PC-9 (cell line): ENCODE measurements around the gene TMEM109. TPM values are rescaled to one million over a fixed set of nuclear protein-coding genes. Genes with fewer than 3 reads are reported as not detected.
"Not testable (repeated sequence)": the region's sequence is repeated elsewhere in the genome, so short reads cannot be mapped to it uniquely, and the experiment has no call there.

ENCODE experiments used
- BruUV-seq: library from RNA; stranded (reverse); fragments of 400-500 nt; replicated peaks from 2 replicates; lab custom pipeline; 2021; lab: Mats Ljungman, UMichigan
- CTCF ChIA-PET: fragments of 300-600 bp; sonication (Branson Sonifier 250); formaldehyde crosslinking; loops from one replicate; lab custom pipeline; 2022; ENCODE audit warnings: antibody characterized with exemption; lab: Charles Lee
- POLR2A ChIA-PET: fragments of 300-600 bp; sonication (Branson Sonifier 250); formaldehyde crosslinking; loops from one replicate; lab custom pipeline; 2022; ENCODE audit warnings: antibody characterized with exemption; ENCODE audit not compliant: unreplicated experiment; lab: Charles Lee
- DNase-seq, 2 experiments: peaks; one replicate each; pipeline versions ENCODE4 v3.0.0 to v3.0.0-alpha.2; 2015 to 2022; ENCODE audit warnings: mixed read lengths in 1 of 2
- H2AFZ ChIP-seq: fragments of 200-600 bp; sonication (generic); 2 replicates; pipeline ENCODE4 v1.8.1; 2017; ENCODE audit warnings: antibody characterized with exemption
- H3F3A ChIP-seq: fragments of 200-600 bp; sonication (generic); 2 replicates; pipeline ENCODE4 v1.8.1; 2017; ENCODE audit warnings: antibody characterized with exemption, mild to moderate bottlenecking, low read depth; ENCODE audit not compliant: insufficient read depth
- H3K27ac ChIP-seq: fragments of 200-600 bp; sonication (generic); 2 replicates; pipeline ENCODE4 v1.6.1; 2016; ENCODE audit warnings: mixed run types
- H3K27me3 ChIP-seq: fragments of 200-600 bp; sonication (generic); 2 replicates; pipeline ENCODE4 v1.6.1; 2016; ENCODE audit warnings: low read depth, mixed run types; ENCODE audit not compliant: insufficient read depth
- H3K36me3 ChIP-seq: fragments of 200-600 bp; sonication (generic); 2 replicates; pipeline ENCODE4 v1.6.1; 2016; ENCODE audit warnings: low read depth, mixed run types
- H3K4me1 ChIP-seq: fragments of 200-600 bp; sonication (generic); replicated peaks from 2 replicates; pipeline ENCODE4 v1.6.1; 2016; ENCODE audit warnings: mixed run types; ENCODE audit not compliant: insufficient read depth
- H3K4me2 ChIP-seq: fragments of 200-600 bp; sonication (generic); 2 replicates; pipeline ENCODE4 v1.6.1; 2017; ENCODE audit warnings: mixed run types
- H3K4me3 ChIP-seq: fragments of 200-600 bp; sonication (generic); 2 replicates; pipeline ENCODE4 v1.6.1; 2016; ENCODE audit warnings: mixed run types
- H3K79me2 ChIP-seq: fragments of 200-600 bp; sonication (generic); 2 replicates; pipeline ENCODE4 v1.6.1; 2017; ENCODE audit warnings: low read depth, mixed run types
- H3K9me2 ChIP-seq: fragments of 200-600 bp; sonication (generic); 2 replicates; pipeline ENCODE4 v1.8.1; 2017; ENCODE audit warnings: mild to moderate bottlenecking; ENCODE audit not compliant: insufficient read depth
- H3K9me3 ChIP-seq: fragments of 200-600 bp; sonication (generic); 2 replicates; pipeline ENCODE4 v1.8.1; 2016; ENCODE audit warnings: low read depth; ENCODE audit not compliant: insufficient read depth
- H4K20me1 ChIP-seq: fragments of 200-600 bp; sonication (generic); 2 replicates; pipeline ENCODE4 v1.8.1; 2017; ENCODE audit not compliant: insufficient read depth
- EZH2 ChIP-seq: fragments of 200-600 bp; sonication (generic); IDR thresholded peaks from 2 replicates; pipeline ENCODE4 v1.8.0; 2017; ENCODE audit warnings: antibody characterized with exemption, low read depth
- intact Hi-C: fragments of 100-400 bp; cut with micrococcal nuclease; formaldehyde crosslinking; loops from one replicate; pipeline ENCODE4 v1.10.0; 2022; ENCODE audit not compliant: unreplicated experiment
- total RNA-seq: library from RNA; stranded (reverse); gene quantifications from 2 replicates; pipeline ENCODE4 v1.2.3, GENCODE V29; 2021
- TF ChIP-seq, protein P1 (sequence below): fragments of 200-600 bp; sonication (generic); conservative IDR thresholded peaks from 2 replicates; pipeline ENCODE4 v1.6.1; 2017; ENCODE audit warnings: mixed run types, antibody characterized with exemption, mild to moderate bottlenecking, moderate library complexity

TMEM109 gene
- total RNA-seq, 1 experiment from 2014 or later: 105 TPM

DNA sequence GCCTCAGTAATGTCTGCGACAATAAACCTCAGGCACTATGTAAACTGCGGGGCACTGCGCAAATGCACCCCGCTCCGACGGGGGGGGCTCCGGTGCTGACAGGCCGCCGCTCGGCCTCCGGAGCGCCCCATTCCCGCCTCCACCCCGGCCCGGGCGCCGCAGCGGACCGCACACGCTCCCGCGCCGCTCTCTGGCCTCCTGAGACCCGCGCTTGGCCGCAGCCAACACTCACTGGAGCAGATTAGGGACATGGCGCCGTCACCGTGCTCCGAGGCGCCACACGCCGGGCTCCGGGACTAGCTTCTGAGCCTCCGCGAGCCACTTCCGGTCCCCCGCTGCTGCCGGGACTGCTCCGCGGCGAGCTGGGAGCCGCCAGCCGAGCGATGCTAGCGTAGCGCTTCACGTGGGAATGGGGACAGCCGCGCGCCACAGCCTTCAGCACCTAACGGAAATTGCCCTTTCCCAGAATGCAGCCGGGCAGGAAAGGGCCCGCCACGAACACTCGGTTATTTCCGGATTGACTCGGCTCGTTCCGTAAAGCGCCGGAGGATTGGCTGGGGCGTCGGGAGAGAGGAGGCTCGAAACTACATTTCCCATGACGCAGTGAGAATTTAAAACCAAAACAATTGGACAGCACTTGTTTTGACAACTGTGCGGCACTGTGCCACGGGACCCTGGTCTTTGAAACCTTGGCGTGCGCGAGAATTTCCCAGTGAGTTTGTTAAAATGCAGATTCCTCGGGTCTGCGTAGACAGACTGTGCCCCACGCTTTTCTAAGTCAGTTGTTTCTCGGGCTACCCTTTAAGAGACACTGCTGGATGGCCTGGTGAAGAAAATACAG, 7.6 kb upstream of the TMEM109 start, which contains the start of gene PRPF19:
Gene PRPF19 (minus strand): TSS at position 454 of the 841 bp plus-strand sequence. CDS start 203 bp downstream, at position 251.
- TF ChIP-seq, protein P1, sequence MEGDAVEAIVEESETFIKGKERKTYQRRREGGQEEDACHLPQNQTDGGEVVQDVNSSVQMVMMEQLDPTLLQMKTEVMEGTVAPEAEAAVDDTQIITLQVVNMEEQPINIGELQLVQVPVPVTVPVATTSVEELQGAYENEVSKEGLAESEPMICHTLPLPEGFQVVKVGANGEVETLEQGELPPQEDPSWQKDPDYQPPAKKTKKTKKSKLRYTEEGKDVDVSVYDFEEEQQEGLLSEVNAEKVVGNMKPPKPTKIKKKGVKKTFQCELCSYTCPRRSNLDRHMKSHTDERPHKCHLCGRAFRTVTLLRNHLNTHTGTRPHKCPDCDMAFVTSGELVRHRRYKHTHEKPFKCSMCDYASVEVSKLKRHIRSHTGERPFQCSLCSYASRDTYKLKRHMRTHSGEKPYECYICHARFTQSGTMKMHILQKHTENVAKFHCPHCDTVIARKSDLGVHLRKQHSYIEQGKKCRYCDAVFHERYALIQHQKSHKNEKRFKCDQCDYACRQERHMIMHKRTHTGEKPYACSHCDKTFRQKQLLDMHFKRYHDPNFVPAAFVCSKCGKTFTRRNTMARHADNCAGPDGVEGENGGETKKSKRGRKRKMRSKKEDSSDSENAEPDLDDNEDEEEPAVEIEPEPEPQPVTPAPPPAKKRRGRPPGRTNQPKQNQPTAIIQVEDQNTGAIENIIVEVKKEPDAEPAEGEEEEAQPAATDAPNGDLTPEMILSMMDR: no peak
- no peak for TF ChIP-seq EZH2
- Histone ChIP-seq H3K4me2 (peak within 1 kb of the TSS; percentile 97), H2AFZ (peak within 1 kb of the TSS; percentile 89), H3K27ac (peak within 1 kb of the TSS; percentile 81), H3K36me3 (peaks cover 12% of the 10 kb centered on the region), H4K20me1 (peaks cover 33% of the 10 kb centered on the region), H3K9me3 (no peaks in the 10 kb centered on the region), H3K27me3 (peaks cover 27% of the 10 kb centered on the region; the same call in 1 of the 2 replicates), H3F3A (peaks cover 26% of the 10 kb centered on the region), H3K4me1 (peaks cover 23% of the 10 kb centered on the region), H3K4me3 (peak within 1 kb of the TSS; percentile 90), H3K9me2 (no peaks in the 10 kb centered on the region), H3K79me2 (peaks cover 44% of the 10 kb centered on the region)
- BruUV-seq: no TSS peak
- intact Hi-C loops: loop anchor here (1.0 to 5.0 kb wide), 3 partner anchors 65 to 280 kb away; no protein-coding TSS in a partner anchor
- POLR2A ChIA-PET: interaction anchor here (0.5 to 0.8 kb wide), 3 partner anchors 42 to 255 kb away, joined by 3 to 4 read pairs (median 4); partner anchors contain the start of gene VPS37C
- peak; percentile 94 to 99 for DNase-seq
- CTCF ChIA-PET: interaction anchor here (0.6 to 1.5 kb wide), 2 partner anchors 9 to 1799 kb away, joined by 3 to 4 read pairs; partner anchors contain the start of gene FAM111B

DNA sequence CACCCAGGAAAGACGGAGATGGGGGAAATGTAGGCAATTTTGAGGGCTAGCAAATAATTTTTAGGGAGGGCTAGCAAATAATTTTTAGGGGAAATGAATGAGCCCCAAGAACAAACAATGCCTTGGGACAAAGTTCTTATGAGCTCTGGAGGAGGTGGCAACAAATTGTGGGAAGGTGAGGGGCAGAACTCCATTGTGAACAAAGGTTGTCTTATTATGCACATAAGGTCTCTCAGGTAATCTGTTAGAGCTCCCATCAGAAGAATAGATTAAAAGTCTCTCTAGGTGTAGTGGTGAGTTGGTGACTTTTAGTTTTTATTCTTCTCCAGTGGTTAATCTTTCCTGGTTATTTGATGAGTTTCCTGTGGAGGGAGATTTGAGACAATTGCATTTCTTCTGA, 5.2 kb upstream of the TMEM109 start:
- H2AFZ ChIP-seq: no peak overlapping the region
- peaks cover 29% of the 10 kb centered on the region for H3K4me1 ChIP-seq
- TF ChIP-seq, protein P1: no peak
- no peak for TF ChIP-seq EZH2
- H3K27me3 ChIP-seq: peaks cover 27% of the 10 kb centered on the region; the same call in 1 of the 2 replicates
- H3K4me2 ChIP-seq: no peak overlapping the region
- no peak for DNase-seq
- H3K9me2 ChIP-seq: no peaks in the 10 kb centered on the region
- POLR2A ChIA-PET: interaction anchor here (0.7 kb wide), 2 partner anchors 38 to 144 kb away, joined by 6 to 7 read pairs; no protein-coding TSS in a partner anchor
- no peak overlapping the region for H3K27ac ChIP-seq
- no peak overlapping the region for H3K4me3 ChIP-seq
- CTCF ChIA-PET: no interaction called here
- intact Hi-C loops: loop anchor here (5.0 kb wide), 1 partner anchor 243 kb away; no protein-coding TSS in a partner anchor
- no peaks in the 10 kb centered on the region for H3K9me3 ChIP-seq
- BruUV-seq: no TSS peak
- H3K36me3 ChIP-seq: no peaks in the 10 kb centered on the region; the same call in 1 of the 2 replicates
- peaks cover 16% of the 10 kb centered on the region for H4K20me1 ChIP-seq
- H3F3A ChIP-seq: peaks cover 15% of the 10 kb centered on the region
- peaks cover 25% of the 10 kb centered on the region for H3K79me2 ChIP-seq

DNA sequence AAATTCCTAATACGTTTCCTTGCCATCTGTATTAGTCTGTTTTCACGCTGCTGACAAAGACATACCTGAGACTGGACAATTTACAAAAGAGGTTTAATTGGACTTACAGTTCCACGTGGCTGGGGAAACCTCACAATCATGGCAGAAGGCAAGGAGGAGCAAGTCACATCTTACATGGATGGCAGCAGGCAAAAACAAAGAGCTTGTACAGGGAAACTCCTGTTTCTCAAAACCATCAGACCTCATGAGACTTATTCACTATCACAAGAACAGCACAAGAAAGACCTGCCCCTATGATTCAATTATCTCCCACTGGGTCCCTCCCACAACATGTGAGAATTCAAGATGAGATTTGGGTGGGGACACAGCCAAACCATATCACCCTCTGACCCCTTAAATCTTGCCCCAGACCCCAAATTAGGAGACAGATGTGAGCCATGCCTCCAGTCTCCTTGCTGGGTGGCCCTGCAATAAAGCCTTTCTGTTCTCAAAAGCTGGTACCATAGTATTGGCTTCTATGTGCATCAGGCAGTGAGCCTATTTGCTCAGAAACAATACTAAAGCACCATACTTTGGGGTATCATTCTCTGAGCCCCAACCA, 4.2 kb upstream of the TMEM109 start:
- H3K4me3 ChIP-seq, H3K27ac ChIP-seq, H2AFZ ChIP-seq, DNase-seq, BruUV-seq, H4K20me1 ChIP-seq, H3K9me3 ChIP-seq, H3K9me2 ChIP-seq, H3K36me3 ChIP-seq, POLR2A ChIA-PET, CTCF ChIA-PET, H3K4me2 ChIP-seq: not testable (repeated sequence)
- intact Hi-C loops: loop anchor here (5.0 kb wide), 1 partner anchor 243 kb away; no protein-coding TSS in a partner anchor
- H3K27me3 ChIP-seq: peaks cover 27% of the 10 kb centered on the region; the same call in 1 of the 2 replicates
- H3F3A ChIP-seq: peaks cover 14% of the 10 kb centered on the region
- H3K79me2 ChIP-seq: peaks cover 23% of the 10 kb centered on the region
- peaks cover 21% of the 10 kb centered on the region for H3K4me1 ChIP-seq
